SK-N-SH (cell line): Measurements from ENCODE around the gene ADRM1. TPM values are rescaled to one million over a fixed set of nuclear protein-coding genes. Genes with fewer than 3 reads are reported as not detected.

ENCODE experiments used
- CTCF ChIA-PET: fragments of 300-600, 350-600 bp; formaldehyde crosslinking; extraction: SDS; loops from one replicate; lab custom pipeline; 2021; lab: Yijun Ruan, JAX
- POLR2A ChIA-PET: fragments of 350-600 bp; sonication (Branson Sonifier 250); formaldehyde crosslinking; extraction: SDS; loops from one replicate; lab custom pipeline; 2020; ENCODE audit warnings: antibody characterized with exemption, inconsistent platforms; lab: Yijun Ruan, JAX
- DNase-seq: peaks from one replicate; pipeline ENCODE4 v3.0.0; 2012
- H2AFZ ChIP-seq: fragments of 200-600 bp; sonication (generic); 2 replicates; pipeline ENCODE4 v1.8.1; 2016; ENCODE audit warnings: antibody characterized with exemption, mild to moderate bottlenecking, low read depth
- H3F3A ChIP-seq: fragments of 200-600 bp; sonication (generic); replicated peaks from 2 replicates; pipeline ENCODE3; 2016; ENCODE audit warnings: antibody characterized with exemption, mild to moderate bottlenecking; ENCODE audit not compliant: insufficient read depth
- H3K27ac ChIP-seq, 2 experiments: fragments of 200-500 bp in 1 of 2; fragments of 200-600 bp in 1 of 2; sonication (Bioruptor generic) in 1 of 2; sonication (generic), shearing (Covaris generic) in 1 of 2; 2 replicates each; pipeline versions ENCODE4 v1.5.1 to v1.6.1; 2014 to 2016; ENCODE audit warnings: low read depth in 2 of 2, inconsistent platforms in 1 of 2, low read length in 1 of 2, mild to moderate bottlenecking in 1 of 2, mixed read lengths in 1 of 2
- H3K27me3 ChIP-seq: fragments of 200-600 bp; sonication (generic), shearing (Covaris generic); 2 replicates; pipeline ENCODE4 v1.6.1; 2016; ENCODE audit warnings: mixed run types; ENCODE audit not compliant: insufficient read depth
- H3K36me3 ChIP-seq, 2 experiments: fragments of 200-500 bp in 1 of 2; fragments of 200-600 bp in 1 of 2; sonication (Bioruptor generic) in 1 of 2; sonication (generic) in 1 of 2; replicated peaks in 1 of 2; 2 replicates each; pipeline versions ENCODE3 to v1.5.1; 2014 to 2016; ENCODE audit warnings: low read length in 1 of 2, mild to moderate bottlenecking in 1 of 2; ENCODE audit not compliant: insufficient read depth in 2 of 2, control insufficient read depth in 1 of 2
- H3K4me1 ChIP-seq, 2 experiments: fragments of 200-500 bp in 1 of 2; fragments of 200-600 bp in 1 of 2; sonication (Bioruptor generic) in 1 of 2; sonication (generic), shearing (Covaris generic) in 1 of 2; 2 replicates each; pipeline versions ENCODE4 v1.5.1 to v1.6.1; 2014 to 2016; ENCODE audit warnings: low read depth in 1 of 2, low read length in 1 of 2, mixed run types in 1 of 2; ENCODE audit not compliant: insufficient read depth in 2 of 2, control insufficient read depth in 1 of 2
- H3K4me2 ChIP-seq: fragments of 200-600 bp; sonication (generic), shearing (Covaris generic); 2 replicates; pipeline ENCODE4 v1.6.1; 2017; ENCODE audit warnings: mixed run types
- H3K4me3 ChIP-seq, 2 experiments: fragments of 200-500 bp in 1 of 2; fragments of 200-600 bp in 1 of 2; sonication (Bioruptor generic) in 1 of 2; sonication (generic), shearing (Covaris generic) in 1 of 2; 2 replicates each; pipeline versions ENCODE4 v1.5.1 to v1.8.1; 2014 to 2016; ENCODE audit warnings: low read depth in 2 of 2, inconsistent platforms in 1 of 2, low read length in 1 of 2, mild to moderate bottlenecking in 1 of 2, mixed read lengths in 1 of 2, moderate library complexity in 1 of 2
- H3K79me2 ChIP-seq: fragments of 200-600 bp; sonication (generic); 2 replicates; pipeline ENCODE4 v1.8.1; 2017; ENCODE audit warnings: mild to moderate bottlenecking; ENCODE audit not compliant: insufficient read depth
- H3K9ac ChIP-seq: fragments of 200-600 bp; sonication (generic); 2 replicates; pipeline ENCODE4 v1.6.1; 2017; ENCODE audit warnings: mixed run types
- H3K9me2 ChIP-seq: fragments of 200-600 bp; sonication (generic); 2 replicates; pipeline ENCODE4 v1.6.1; 2017; ENCODE audit warnings: mixed run types
- H3K9me3 ChIP-seq: fragments of 200-600 bp; sonication (generic); 2 replicates; pipeline ENCODE4 v1.6.1; 2017; ENCODE audit warnings: mixed run types, mild to moderate bottlenecking, moderate library complexity
- H4K20me1 ChIP-seq: fragments of 200-600 bp; sonication (generic); 2 replicates; pipeline ENCODE4 v1.6.1; 2017; ENCODE audit warnings: mild to moderate bottlenecking, mixed run types; ENCODE audit not compliant: insufficient read depth
- CTCF ChIP-seq: fragments of 200-600 bp; sonication (generic); IDR thresholded peaks from 2 replicates; pipeline ENCODE4 v1.6.1; 2017; ENCODE audit warnings: antibody characterized with exemption, mild to moderate bottlenecking, moderate library complexity
- EP300 ChIP-seq, 2 experiments: IDR thresholded peaks; 2 replicates each; pipeline versions ENCODE4 v1.4.0 to v1.6.1; 2012; ENCODE audit warnings: borderline replicate concordance in 1 of 2, low read depth in 1 of 2, low read length in 1 of 2
- FOSL2 ChIP-seq: IDR thresholded peaks from 2 replicates; pipeline ENCODE4 v1.4.0; 2012; ENCODE audit warnings: low read depth, mild to moderate bottlenecking, moderate library complexity, borderline replicate concordance
- FOXJ3 ChIP-seq: sonication (generic); formaldehyde crosslinking; IDR thresholded peaks from 2 replicates; pipeline ENCODE4 v1.5.1; 2020; ENCODE audit warnings: mild to moderate bottlenecking, missing genetic modification reagents
- GABPA ChIP-seq: IDR thresholded peaks from 2 replicates; pipeline ENCODE4 v1.4.0; 2012; ENCODE audit warnings: low read depth, mild to moderate bottlenecking
- MAX ChIP-seq: IDR thresholded peaks from 2 replicates; pipeline ENCODE4 v1.4.0; 2012; ENCODE audit warnings: low read depth
- MEF2A ChIP-seq: IDR thresholded peaks from 2 replicates; pipeline ENCODE4 v1.4.0; 2012; ENCODE audit warnings: low read depth, borderline replicate concordance
- NFIC ChIP-seq: IDR thresholded peaks from 2 replicates; pipeline ENCODE4 v1.4.0; 2012; ENCODE audit warnings: borderline replicate concordance
- REST ChIP-seq: IDR thresholded peaks from 2 replicates; pipeline ENCODE4 v1.6.1; 2012; ENCODE audit warnings: mild to moderate bottlenecking, low read depth, low read length, moderate library complexity
- SIN3A ChIP-seq: IDR thresholded peaks from 2 replicates; pipeline ENCODE4 v1.6.1; 2012; ENCODE audit warnings: low read depth, mild to moderate bottlenecking, low read length, moderate library complexity, borderline replicate concordance
- WGBS: methylation state at CpG from one replicate; pipeline ENCODE4 v1.1.6; 2017; ENCODE audit warnings: low lambda C conversion rate; 5-methylcytosine and 5-hydroxymethylcytosine counted together
- polyA plus RNA-seq, 3 experiments: library from polyadenylated mRNA; depleted of rRNA; stranded (reverse); fragments of >200 nt; gene quantifications; 2 replicates each; pipeline ENCODE4 v1.2.3, GENCODE V29; 2012

Gene ADRM1
- polyA plus RNA-seq, 1 of the 3 experiments (the other 2 are of a cell fraction): 142 TPM

GRCh38 chr20:62352402-62353288, 49.8 kb downstream of the ADRM1 start (continued):
- no peak for TF ChIP-seq REST
- peak; percentile 23; the same call in 1 of the 2 replicates for TF ChIP-seq CTCF
- TF ChIP-seq SIN3A: no peak
- TF ChIP-seq GABPA: no peak
- 0 out of 4 replicates have a peak, but pooled peaks of 1 of the 2 experiments have one; percentile 35 for TF ChIP-seq EP300 (IDR thresholded peaks at IDR 0.05; ENCODE audit: borderline replicate concordance in 1 of 2, low read depth in 1 of 2, low read length in 1 of 2)
- peak; percentile 78 for TF ChIP-seq NFIC

- Histone ChIP-seq H3K79me2 (peaks cover 11% of the 10 kb centered on the region; the same call in 1 of the 2 replicates), H3K36me3 (peaks cover 4 to 13% of the 10 kb centered on the region in 2 experiments), H4K20me1 (peaks cover 14% of the 10 kb centered on the region; the same call in 1 of the 2 replicates), H3K9me3 (no peaks in the 10 kb centered on the region)
- TF ChIP-seq MAX (no peak), MEF2A (no peak), FOSL2 (no peak), FOXJ3 (CRISPR knock-in tag) (no peak)
- TF ChIP-seq, all 33 proteins: peak for 0
- Histone ChIP-seq H3K9me2 (no peaks in the 10 kb centered on the region), H3K27ac (peak overlapping the region in 1 of 2 experiments; percentile 87; a peak in 2 of 4 replicates), H3K4me3 (no peak overlapping the region), H2AFZ (no peak overlapping the region), H3K4me1 (peaks cover 29 to 64% of the 10 kb centered on the region in 2 experiments; a peak in 3 of 4 replicates), H3K4me2 (no peak overlapping the region), H3F3A (peaks cover 3% of the 10 kb centered on the region), H3K9ac (no peak overlapping the region), H3K27me3 (no peaks in the 10 kb centered on the region)
- ChIA-PET CTCF (interaction anchor here (0.6 to 3.4 kb wide), 8 partner anchors 11 to 92 kb away, joined by 3 to 22 read pairs (median 4); partner anchors contain the start of gene LAMA5), POLR2A (interaction anchor here (0.9 kb wide), 1 partner anchor 50 kb away, joined by 4 read pairs; no protein-coding TSS in a partner anchor)
- DNase-seq: no peak
- WGBS: no CpG with 5 or more reads among the region's 16 CpGs
These were observed 50.7 kb downstream of the ADRM1 start for GRCh38 chr20:62353289-62354030.
